HCT116 (cell line): Measurements from ENCODE around the gene ESPN. TPM values are rescaled to one million over a fixed set of nuclear protein-coding genes. Genes with fewer than 3 reads are reported as not detected.

Experiments
- ATAC-seq: fragments of 200-7000 bp; cut with Tn5 transposase; 2 replicates; pipeline ENCODE4 v1.9.1; 2020; ENCODE audit warnings: mild to moderate bottlenecking, moderate library complexity
- BruUV-seq: library from RNA; stranded (reverse); fragments of 400-500 nt; replicated peaks from 2 replicates; lab custom pipeline; 2021; lab: Mats Ljungman, UMichigan
- CTCF ChIA-PET: fragments of 300-600 bp; sonication (Branson Sonifier 250); formaldehyde crosslinking; loops from one replicate; lab custom pipeline; 2021; ENCODE audit warnings: antibody characterized with exemption; lab: Charles Lee
- POLR2A ChIA-PET: fragments of 300-600, 350-600 bp; sonication (Branson Sonifier 250); formaldehyde crosslinking; loops from one replicate; lab custom pipeline; 2021; ENCODE audit warnings: antibody characterized with exemption; lab: Charles Lee
- RAD21 ChIA-PET, 2 experiments: fragments of 300-600 bp; sonication (Branson Sonifier 250); formaldehyde crosslinking; loops; one replicate each; lab custom pipeline; 2023; ENCODE audit warnings: low total read pairs in 2 of 2; ENCODE audit not compliant: uncharacterized antibody in 2 of 2, unreplicated experiment in 2 of 2, low non-redundant PET in 1 of 2; lab: Charles Lee
- DNase-seq: peaks from one replicate; pipeline ENCODE4 v3.0.0-alpha.2; 2010; ENCODE audit warnings: low read depth, low spot score
- H2AFZ ChIP-seq: fragments of 200-600 bp; shearing (Covaris generic), sonication (generic); 2 replicates; pipeline ENCODE4 v1.6.1; 2017; ENCODE audit warnings: low read depth, mixed run types, mixed read lengths, antibody characterized with exemption, low read length; ENCODE audit not compliant: poor library complexity, severe bottlenecking
- H3K27ac ChIP-seq: 2 replicates; pipeline ENCODE4 v1.5.1; 2012; ENCODE audit warnings: low read depth, low read length
- H3K27me3 ChIP-seq: fragments of 200-600 bp; sonication (generic); 2 replicates; pipeline ENCODE4 v1.6.1; 2016; ENCODE audit warnings: mixed run types, low read length, mixed read lengths; ENCODE audit not compliant: insufficient read depth
- H3K36me3 ChIP-seq, 2 experiments: fragments of 200-500 bp in 1 of 2; fragments of 200-600 bp in 1 of 2; sonication (Bioruptor generic) in 1 of 2; sonication (generic) in 1 of 2; 2 replicates each; pipeline versions ENCODE4 v1.5.1 to v1.6.1; 2014 to 2016; ENCODE audit warnings: low read length in 2 of 2, inconsistent platforms in 1 of 2, mixed read lengths in 1 of 2, mixed run types in 1 of 2; ENCODE audit not compliant: insufficient read depth in 2 of 2, control insufficient read depth in 1 of 2
- H3K4me1 ChIP-seq, 2 experiments: fragments of 200-600 bp in 1 of 2; sonication (generic) in 1 of 2; 2 replicates each; pipeline versions ENCODE4 v1.5.1 to v1.6.1; 2012 to 2017; ENCODE audit warnings: low read length in 2 of 2, inconsistent platforms in 1 of 2, mild to moderate bottlenecking in 1 of 2, mixed read lengths in 1 of 2, mixed run types in 1 of 2, moderate library complexity in 1 of 2; ENCODE audit not compliant: insufficient read depth in 2 of 2, control insufficient read depth in 1 of 2
- H3K4me2 ChIP-seq: fragments of 200-600 bp; sonication (generic); 2 replicates; pipeline ENCODE4 v1.6.1; 2017; ENCODE audit warnings: mixed run types, low read length, mixed read lengths
- H3K4me3 ChIP-seq, 2 experiments: fragments of 200-600 bp in 1 of 2; sonication (generic) in 1 of 2; replicated peaks in 1 of 2; 2 replicates each; pipeline ENCODE4 v1.5.1; 2011 to 2016; ENCODE audit warnings: low read length in 2 of 2, control low read depth in 1 of 2, low read depth in 1 of 2, mild to moderate bottlenecking in 1 of 2, mixed read lengths in 1 of 2, mixed run types in 1 of 2
- H3K79me2 ChIP-seq: fragments of 200-600 bp; sonication (generic); 2 replicates; pipeline ENCODE4 v1.6.1; 2017; ENCODE audit warnings: mild to moderate bottlenecking, mixed run types, low read length, moderate library complexity, mixed read lengths; ENCODE audit not compliant: insufficient read depth
- H3K9ac ChIP-seq: fragments of 200-600 bp; sonication (generic); 2 replicates; pipeline ENCODE4 v1.6.1; 2016; ENCODE audit warnings: low read length, mixed read lengths
- H3K9me2 ChIP-seq: fragments of 200-600 bp; sonication (generic), shearing (Covaris generic); 2 replicates; pipeline ENCODE4 v1.6.1; 2017; ENCODE audit warnings: mixed run types, mild to moderate bottlenecking, moderate library complexity; ENCODE audit not compliant: insufficient read depth
- H3K9me3 ChIP-seq, 2 experiments: fragments of 200-500 bp in 1 of 2; fragments of 200-600 bp in 1 of 2; sonication (Bioruptor generic) in 1 of 2; sonication (generic) in 1 of 2; 2 replicates each; pipeline ENCODE4 v1.6.1; 2014 to 2017; ENCODE audit warnings: low read length in 2 of 2, mixed read lengths in 2 of 2, inconsistent platforms in 1 of 2, low read depth in 1 of 2, mild to moderate bottlenecking in 1 of 2, mixed run types in 1 of 2, moderate library complexity in 1 of 2; ENCODE audit not compliant: control insufficient read depth in 1 of 2, insufficient read depth in 1 of 2
- H4K20me1 ChIP-seq: fragments of 200-600 bp; sonication (generic), shearing (Covaris generic); 2 replicates; pipeline ENCODE4 v1.6.1; 2017; ENCODE audit warnings: mixed run types, mild to moderate bottlenecking, moderate library complexity; ENCODE audit not compliant: insufficient read depth
- CEBPB ChIP-seq: IDR thresholded peaks from 2 replicates; pipeline ENCODE4 v1.6.1; 2012; ENCODE audit warnings: low read depth
- CTCF ChIP-seq, 3 experiments: fragments of 200-600 bp in 1 of 3; sonication (generic) in 1 of 3; IDR thresholded peaks in 2 of 3; conservative IDR thresholded peaks in 1 of 3; 2 replicates each; pipeline ENCODE4 v1.5.1; 2012 to 2017; ENCODE audit warnings: low read depth in 2 of 3, low read length in 2 of 3, antibody characterized with exemption in 1 of 3, borderline replicate concordance in 1 of 3, control low read depth in 1 of 3, mild to moderate bottlenecking in 1 of 3, mixed read lengths in 1 of 3, mixed run types in 1 of 3, moderate library complexity in 1 of 3; ENCODE audit not compliant: insufficient read depth in 1 of 3
- EGR1 ChIP-seq: IDR thresholded peaks from 2 replicates; pipeline ENCODE4 v1.6.1; 2012; ENCODE audit warnings: low read depth
- ELF1 ChIP-seq: IDR thresholded peaks from 2 replicates; pipeline ENCODE4 v1.6.1; 2012; ENCODE audit warnings: low read depth, borderline replicate concordance
- EZH2 ChIP-seq: fragments of 200-600 bp; sonication (generic); IDR thresholded peaks from 2 replicates; pipeline ENCODE4 v1.6.1; 2017; ENCODE audit warnings: antibody characterized with exemption, mixed run types
- EZH2phosphoT487 ChIP-seq: fragments of 200-600 bp; IDR thresholded peaks from 2 replicates; pipeline ENCODE4 v1.6.1; 2018; ENCODE audit warnings: antibody characterized with exemption, borderline replicate concordance
- FOSL1 ChIP-seq: IDR thresholded peaks from 2 replicates; pipeline ENCODE4 v1.6.1; 2012; ENCODE audit warnings: low read depth
- POLR2A ChIP-seq: IDR thresholded peaks from 2 replicates; pipeline ENCODE4 v1.7.0; 2011; ENCODE audit warnings: borderline replicate concordance; ENCODE audit not compliant: insufficient read depth, insufficient read length; ENCODE audit errors: extremely low read depth
- POLR2AphosphoS5 ChIP-seq: IDR thresholded peaks from 2 replicates; pipeline ENCODE4 v1.6.1; 2011; ENCODE audit warnings: mild to moderate bottlenecking, low read depth, low read length, moderate library complexity
- RAD21 ChIP-seq: IDR thresholded peaks from 2 replicates; pipeline ENCODE4 v1.6.1; 2012; ENCODE audit warnings: low read depth, mild to moderate bottlenecking
- REST ChIP-seq: IDR thresholded peaks from 2 replicates; pipeline ENCODE4 v1.6.1; 2012; ENCODE audit warnings: low read depth
- SRF ChIP-seq: IDR thresholded peaks from 2 replicates; pipeline ENCODE4 v1.6.1; 2012; ENCODE audit warnings: low read depth
- YY1 ChIP-seq: IDR thresholded peaks from 2 replicates; pipeline ENCODE4 v1.6.1; 2011; ENCODE audit warnings: low read length, low read depth, moderate library complexity, mild to moderate bottlenecking; ENCODE audit not compliant: insufficient replicate concordance; ENCODE audit errors: extremely low read depth
- ZFX ChIP-seq: fragments of 450-650 bp; IDR thresholded peaks from 2 replicates; pipeline ENCODE4 v1.6.1; 2017
- ZNF274 ChIP-seq: fragments of 200-500 bp; sonication (Bioruptor generic); IDR thresholded peaks from 2 replicates; pipeline ENCODE4 v1.6.1; 2014; ENCODE audit warnings: mild to moderate bottlenecking, low read depth, low read length, inconsistent platforms
- intact Hi-C: fragments of 100-400 bp; cut with micrococcal nuclease; formaldehyde crosslinking; loops from 2 replicates; pipeline ENCODE4 v1.10.0; 2022
- total RNA-seq: library from RNA; stranded (reverse); gene quantifications from one replicate; pipeline ENCODE4 v1.2.1, GENCODE V29; 2021; ENCODE audit not compliant: unreplicated experiment
- TF ChIP-seq, protein P1 (sequence below): IDR thresholded peaks from 2 replicates; pipeline ENCODE4 v1.6.1; 2012
- TF ChIP-seq, protein P2 (sequence below): IDR thresholded peaks from 2 replicates; pipeline ENCODE4 v1.6.1; 2011; ENCODE audit warnings: mild to moderate bottlenecking, low read length, moderate library complexity; ENCODE audit not compliant: insufficient replicate concordance; ENCODE audit errors: extremely low read depth

The ESPN gene
- total RNA-seq, 1 experiment from 2014 or later: 114 TPM

- Histone ChIP-seq H3K4me1 (peaks cover 26 to 60% of the 10 kb centered on the region in 2 experiments), H3K4me3 (peak overlapping the region; percentile 56 to 64), H3K27ac (no peak overlapping the region), H3K36me3 (no peaks in the 10 kb centered on the region), H3K27me3 (no peaks in the 10 kb centered on the region), H3K79me2 (no peaks in the 10 kb centered on the region), H4K20me1 (no peaks in the 10 kb centered on the region), H3K9ac (peak overlapping the region; percentile 61; the same call in 1 of the 2 replicates), H3K9me3 (no peaks in the 10 kb centered on the region), H2AFZ (no peak overlapping the region), H3K4me2 (peak overlapping the region; percentile 91), H3K9me2 (no peaks in the 10 kb centered on the region)
- DNase-seq (no peak), ATAC-seq (no peak)
- ChIA-PET CTCF (no interaction called here), RAD21 (no interaction called here), POLR2A (no interaction called here)
- intact Hi-C loops: no loop called here
- TF ChIP-seq SRF (no peak), RAD21 (no peak), ZNF274 (no peak), EZH2 (no peak), EZH2phosphoT487 (no peak), FOSL1 (no peak), ELF1 (no peak), REST (no peak), CEBPB (no peak), POLR2A (no peak), EGR1 (no peak), YY1 (no peak), CTCF (IDR thresholded peaks at IDR 0.05 in 2 of 3, conservative IDR thresholded peaks at IDR 0.05 in 1 of 3; ENCODE audit: borderline replicate concordance in 1 of 3, insufficient read depth in 1 of 3, low read depth in 2 of 3, low read length in 2 of 3) (no peak), POLR2AphosphoS5 (no peak), ZFX (no peak)
- TF ChIP-seq, protein P1, sequence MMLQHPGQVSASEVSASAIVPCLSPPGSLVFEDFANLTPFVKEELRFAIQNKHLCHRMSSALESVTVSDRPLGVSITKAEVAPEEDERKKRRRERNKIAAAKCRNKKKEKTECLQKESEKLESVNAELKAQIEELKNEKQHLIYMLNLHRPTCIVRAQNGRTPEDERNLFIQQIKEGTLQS: no peak
- TF ChIP-seq, protein P2, sequence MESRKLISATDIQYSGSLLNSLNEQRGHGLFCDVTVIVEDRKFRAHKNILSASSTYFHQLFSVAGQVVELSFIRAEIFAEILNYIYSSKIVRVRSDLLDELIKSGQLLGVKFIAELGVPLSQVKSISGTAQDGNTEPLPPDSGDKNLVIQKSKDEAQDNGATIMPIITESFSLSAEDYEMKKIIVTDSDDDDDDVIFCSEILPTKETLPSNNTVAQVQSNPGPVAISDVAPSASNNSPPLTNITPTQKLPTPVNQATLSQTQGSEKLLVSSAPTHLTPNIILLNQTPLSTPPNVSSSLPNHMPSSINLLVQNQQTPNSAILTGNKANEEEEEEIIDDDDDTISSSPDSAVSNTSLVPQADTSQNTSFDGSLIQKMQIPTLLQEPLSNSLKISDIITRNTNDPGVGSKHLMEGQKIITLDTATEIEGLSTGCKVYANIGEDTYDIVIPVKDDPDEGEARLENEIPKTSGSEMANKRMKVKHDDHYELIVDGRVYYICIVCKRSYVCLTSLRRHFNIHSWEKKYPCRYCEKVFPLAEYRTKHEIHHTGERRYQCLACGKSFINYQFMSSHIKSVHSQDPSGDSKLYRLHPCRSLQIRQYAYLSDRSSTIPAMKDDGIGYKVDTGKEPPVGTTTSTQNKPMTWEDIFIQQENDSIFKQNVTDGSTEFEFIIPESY: no peak
- no TSS peak for BruUV-seq
Observed at GRCh38 chr1:6495540-6496364, 71.2 kb downstream of the ESPN start.
